CD4-positive, alpha-beta T cell treated with Interleukin-6 at 100 ng/mL for 8 hours (primary cell): ENCODE data around the gene PPP1R7.
"Not testable (repeated sequence)": the region's sequence is repeated elsewhere in the genome, so short reads cannot be mapped to it uniquely, and the experiment has no call there.

Experiments
- DNase-seq: peaks from one replicate; pipeline ENCODE4 v3.0.0-alpha.2; 2020; ENCODE audit warnings: mixed read lengths, low spot score

PPP1R7 gene

DNA sequence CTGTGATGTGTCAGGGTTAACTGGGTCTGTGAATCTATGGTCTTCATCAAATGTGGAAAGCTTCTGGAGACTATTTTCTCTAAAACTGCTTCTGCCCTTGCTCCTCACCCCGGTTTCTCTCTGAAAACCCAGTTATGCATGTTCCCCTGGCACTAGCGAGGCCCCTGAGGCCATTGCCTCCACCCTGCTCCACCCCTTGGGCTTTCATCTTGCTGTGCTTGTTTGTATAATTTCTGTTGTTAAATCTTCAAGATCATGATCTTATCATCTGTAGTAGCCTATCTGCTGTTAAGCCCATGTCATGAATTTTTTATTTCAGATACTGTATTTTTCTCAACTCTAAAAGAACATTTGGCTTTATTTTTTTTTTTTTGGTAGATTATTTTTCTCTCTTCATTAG lies 23.3 kb downstream of the PPP1R7 start:
- no peak for DNase-seq

- no peak for DNase-seq
These were observed 27.5 kb downstream of the PPP1R7 start for GRCh38 chr2:241177526-241178334.

- DNase-seq, result no peak
These were observed 28.7 kb downstream of the PPP1R7 start for GRCh38 chr2:241178961-241179360.

GRCh38 chr2:241179899-241180298 lies 29.6 kb downstream of the PPP1R7 start:
- DNase-seq, result no peak

DNA sequence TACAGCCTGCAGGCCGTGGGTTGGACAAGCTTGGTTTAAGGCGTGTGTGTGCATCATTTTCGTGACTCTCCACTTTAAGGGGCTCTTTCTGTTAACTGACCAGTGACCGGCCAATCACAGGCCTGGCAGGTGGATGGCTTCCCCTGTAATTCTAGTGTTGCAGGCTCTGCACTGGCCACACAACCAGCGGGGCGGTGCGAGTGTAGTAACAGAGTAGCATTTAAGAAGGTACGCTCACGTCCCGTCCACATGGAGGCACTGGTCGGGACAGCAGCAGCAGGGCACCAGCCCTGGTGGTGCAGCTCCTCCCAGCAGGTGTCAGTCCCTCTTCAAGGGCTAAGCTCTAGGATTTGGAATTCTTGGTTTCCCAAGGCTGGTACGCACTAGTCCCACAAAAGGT lies 30.2 kb downstream of the PPP1R7 start:
- DNase-seq, result no peak

GRCh38 chr2:241182126-241182525 lies 31.9 kb downstream of the PPP1R7 start:
- no peak for DNase-seq

GRCh38 chr2:241182531-241183133 lies 32.4 kb downstream of the PPP1R7 start:
- DNase-seq, result no peak

DNA sequence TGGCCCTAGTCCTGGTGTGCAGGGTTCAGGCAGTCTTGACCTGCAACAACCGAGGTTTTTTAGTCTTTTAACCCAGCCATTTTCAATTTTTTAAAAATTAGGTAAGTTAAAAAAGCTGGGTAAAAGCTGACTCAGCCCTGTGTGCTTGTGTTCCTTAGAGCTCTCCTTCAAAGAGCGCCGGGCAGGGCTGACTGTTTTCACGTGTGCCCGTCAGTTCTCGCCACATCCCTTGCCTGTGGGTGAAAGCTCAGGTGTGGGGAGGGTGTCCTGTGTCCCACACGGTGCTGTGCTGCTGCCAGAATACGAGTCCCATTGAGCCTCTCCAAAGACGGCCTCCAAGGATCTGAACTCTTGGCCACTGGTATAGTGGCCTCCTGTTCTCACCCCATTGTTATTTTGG lies 33.0 kb downstream of the PPP1R7 start:
- DNase-seq, result no peak

DNA sequence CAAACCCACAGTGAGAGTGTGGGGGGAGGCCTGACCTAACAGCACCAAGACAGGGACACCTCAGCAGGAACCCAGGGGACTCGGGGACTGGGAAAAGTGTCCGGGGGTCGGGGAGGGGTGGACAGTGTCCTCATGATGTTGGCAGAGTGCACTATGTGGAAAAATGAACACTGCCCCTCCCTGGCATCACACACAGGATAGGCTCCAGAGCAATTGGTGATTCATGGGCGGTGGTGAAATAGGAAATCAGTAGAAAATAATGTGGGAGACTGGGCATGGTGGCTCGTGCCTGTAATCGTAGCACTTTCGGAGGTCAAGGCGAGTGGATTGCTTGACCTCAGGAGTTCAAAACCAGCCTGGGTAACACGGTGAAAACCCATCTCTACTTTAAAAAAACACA lies 34.6 kb downstream of the PPP1R7 start:
- DNase-seq, result no peak

DNA sequence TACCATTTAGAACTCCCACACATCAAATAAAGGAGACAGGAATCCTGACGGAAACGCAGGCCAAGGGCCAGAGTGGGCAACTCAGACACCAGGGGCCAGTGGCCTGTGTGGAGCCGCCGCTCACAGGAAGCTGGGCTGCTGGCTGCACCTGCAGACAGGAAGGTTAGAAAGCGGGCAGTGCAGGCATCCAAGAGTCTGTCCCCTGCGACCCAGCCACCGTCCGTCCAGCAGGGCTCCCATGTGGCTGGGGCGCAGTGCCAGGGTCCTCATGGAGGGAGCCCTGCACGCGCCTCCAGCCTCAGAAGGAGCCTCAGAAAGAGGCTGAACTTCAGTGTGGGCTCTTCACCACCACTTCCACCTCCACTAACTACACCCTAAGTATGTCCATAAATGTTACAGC lies 35.7 kb downstream of the PPP1R7 start:
- no peak for DNase-seq

DNA sequence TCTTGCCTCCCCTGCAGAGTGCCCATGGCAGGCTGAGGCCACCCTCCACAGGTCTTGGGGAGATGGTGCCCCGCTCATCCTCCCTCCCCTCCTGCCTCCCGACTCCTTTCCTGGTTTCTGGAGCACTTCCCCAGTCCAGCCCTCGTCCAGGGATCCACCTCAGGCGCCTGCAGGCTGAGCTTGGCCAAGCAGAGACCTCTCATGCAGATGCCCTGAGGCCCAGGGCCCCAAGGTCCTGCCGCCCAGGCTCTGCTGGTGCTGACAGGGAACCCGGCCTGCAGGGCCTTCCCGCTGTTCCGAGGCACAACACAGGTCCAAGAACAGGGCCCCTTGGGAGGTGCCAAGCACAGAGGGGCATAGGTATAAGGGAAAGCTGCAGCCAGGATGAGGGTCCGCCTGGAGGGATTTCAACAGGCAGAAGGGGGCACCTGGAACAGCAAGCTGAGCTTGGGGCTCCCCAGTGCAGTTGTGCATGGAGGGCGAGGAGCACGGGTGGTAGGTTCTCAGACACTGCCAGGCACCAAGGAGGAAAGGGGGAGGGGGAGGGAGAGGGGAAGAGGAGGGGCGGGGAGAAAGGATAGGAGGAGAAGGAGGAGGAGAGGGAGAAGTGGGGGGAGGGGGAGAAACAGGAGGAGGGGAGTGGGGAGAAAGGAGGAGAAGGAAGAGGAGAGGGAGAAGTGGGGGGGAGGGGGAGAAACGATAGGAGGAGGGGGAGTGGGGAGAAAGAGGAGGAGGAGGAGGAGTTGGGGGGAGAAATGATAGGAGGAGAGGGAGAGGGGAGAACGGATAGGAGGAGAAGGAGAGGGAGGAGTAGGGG lies 37.0 kb downstream of the PPP1R7 start:
- DNase-seq, result no peak

DNA sequence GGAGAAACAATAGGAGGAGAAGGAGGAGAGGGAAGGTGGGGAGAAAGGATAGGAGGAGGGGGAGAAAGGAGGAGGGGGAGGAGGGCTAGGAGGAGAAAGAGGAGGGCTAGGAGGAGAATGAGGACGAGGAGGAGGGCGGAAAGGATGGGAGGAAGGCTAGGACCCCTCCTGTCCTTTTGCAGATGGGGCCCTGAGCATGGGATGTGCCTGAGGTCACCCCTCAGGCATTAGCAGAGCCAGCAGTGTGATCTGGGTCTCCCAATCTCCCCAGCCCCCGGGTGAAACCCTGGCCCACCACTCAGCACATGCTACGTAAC lies 37.6 kb downstream of the PPP1R7 start:
- DNase-seq, result no peak

GRCh38 chr2:241188361-241189092 lies 38.3 kb downstream of the PPP1R7 start, which contains the start of gene ANO7:
Gene ANO7, plus strand, starts transcription at chr2:241188677. Its CDS starts 1,387 bp downstream, at chr2:241190064.
- no peak for DNase-seq

GRCh38 chr2:241189093-241189855 lies 39.0 kb downstream of the PPP1R7 start:
- no peak for DNase-seq

- no peak for DNase-seq
These were observed 39.6 kb downstream of the PPP1R7 start for GRCh38 chr2:241189856-241190201.

DNA sequence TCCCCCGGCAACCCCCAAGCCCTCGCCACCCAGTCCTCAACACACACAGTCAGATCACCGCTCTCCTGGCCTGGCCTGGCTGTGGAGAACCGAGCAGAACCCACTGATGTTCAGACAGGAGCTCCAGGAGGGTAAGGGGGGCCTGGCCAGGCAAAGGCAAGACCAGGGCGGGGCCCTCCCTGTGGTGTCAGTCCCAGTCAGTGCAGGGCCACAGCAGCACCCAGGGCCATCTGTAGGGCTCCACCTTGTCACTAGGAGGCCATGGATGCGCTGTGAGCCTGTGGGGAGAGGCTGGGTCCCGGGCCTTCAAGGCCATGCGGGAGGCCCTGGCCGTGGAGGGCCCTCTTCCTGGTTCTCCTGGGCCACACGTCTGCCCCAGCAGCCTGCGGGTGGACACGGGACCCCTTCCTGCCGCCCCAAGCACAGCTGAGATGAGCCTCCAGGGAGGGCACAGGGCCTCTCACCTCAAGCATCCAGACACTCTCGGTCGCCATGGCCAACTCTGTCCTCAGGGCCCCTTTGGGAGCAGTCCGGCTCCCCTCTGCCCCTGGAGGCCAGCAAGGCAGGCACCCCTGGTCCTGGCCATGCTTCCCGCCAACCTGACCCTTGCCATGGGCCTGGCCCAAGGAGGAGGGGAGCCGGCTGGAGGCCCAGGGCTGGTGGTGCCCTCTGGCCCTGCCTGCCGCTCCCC lies 40.2 kb downstream of the PPP1R7 start:
- DNase-seq, result no peak

- DNase-seq, result no peak
These were observed 40.8 kb downstream of the PPP1R7 start for GRCh38 chr2:241191081-241191480.

- DNase-seq, result no peak
These were observed 43.0 kb downstream of the PPP1R7 start for GRCh38 chr2:241193271-241193670.

DNA sequence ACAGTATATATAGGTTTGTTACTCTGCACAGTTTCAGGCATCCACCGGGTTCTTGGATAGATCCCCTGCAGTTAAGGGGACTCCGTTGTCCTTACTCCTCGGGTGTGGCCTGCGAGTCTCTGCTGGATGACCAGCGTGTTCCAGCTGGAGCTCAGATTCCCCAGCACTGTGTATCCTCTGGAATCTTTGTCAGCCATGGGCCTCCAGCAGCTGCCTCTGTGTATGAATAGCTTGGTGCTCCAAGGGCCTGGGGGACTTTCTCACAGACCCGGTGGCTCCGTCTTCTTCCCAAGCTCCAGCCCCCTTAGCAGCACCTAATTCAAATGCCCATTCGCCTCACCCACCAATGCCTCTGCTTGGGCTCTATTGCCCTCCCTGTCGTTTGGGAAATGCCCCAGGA lies 44.5 kb downstream of the PPP1R7 start:
- DNase-seq, result no peak

- no peak for DNase-seq
These were observed 45.4 kb downstream of the PPP1R7 start for GRCh38 chr2:241195506-241196130.

GRCh38 chr2:241197246-241197645 lies 47.0 kb downstream of the PPP1R7 start:
- not testable (repeated sequence) for DNase-seq
